Stimulated activated CD8-positive, alpha-beta memory T cell treated with anti-CD3 and anti-CD28 coated beads, Interleukin-7, amount 100 ng/mL, for 24 hours (primary cell): Measurements from ENCODE around the gene LIPG.
"Not testable (repeated sequence)": the region's sequence is repeated elsewhere in the genome, so short reads cannot be mapped to it uniquely, and the experiment has no call there.

Experiments used
- DNase-seq: peaks from one replicate; pipeline ENCODE4 v3.0.0-alpha.2; 2020; ENCODE audit warnings: low read depth

LIPG gene

GRCh38 chr18:49546719-49547273 lies 15.1 kb upstream of the LIPG start:
- no peak for DNase-seq

- no peak for DNase-seq
Measured at GRCh38 chr18:49547701-49548100, 14.2 kb upstream of the LIPG start.

GRCh38 chr18:49548229-49548636 lies 13.6 kb upstream of the LIPG start:
- DNase-seq: no peak

GRCh38 chr18:49550621-49551339 lies 11.1 kb upstream of the LIPG start:
- DNase-seq: no peak

- DNase-seq: no peak
Measured at GRCh38 chr18:49553003-49553402, 8.9 kb upstream of the LIPG start.

GRCh38 chr18:49555641-49556040 lies 6.2 kb upstream of the LIPG start:
- no peak for DNase-seq

GRCh38 chr18:49558356-49558755 lies 3.5 kb upstream of the LIPG start:
- DNase-seq: no peak

- DNase-seq: not testable (repeated sequence)
Measured at GRCh38 chr18:49559326-49559931, 2.4 kb upstream of the LIPG start.

GRCh38 chr18:49560277-49560623 lies 1.6 kb upstream of the LIPG start:
- DNase-seq: no peak

GRCh38 chr18:49560624-49561288 lies 1.1 kb upstream of the LIPG start:
- DNase-seq: no peak

GRCh38 chr18:49562481-49563129 lies 748 bp downstream of the LIPG start:
- DNase-seq: no peak

GRCh38 chr18:49563130-49563540 lies 1.3 kb downstream of the LIPG start:
- DNase-seq: no peak

- DNase-seq: no peak
Measured at GRCh38 chr18:49563701-49564517, 2.1 kb downstream of the LIPG start.

- DNase-seq: no peak
Measured at GRCh38 chr18:49564518-49564834, 2.6 kb downstream of the LIPG start.

- DNase-seq: no peak
Measured at GRCh38 chr18:49565101-49565500, 3.2 kb downstream of the LIPG start.

- DNase-seq: no peak
Measured at GRCh38 chr18:49565612-49566011, 3.8 kb downstream of the LIPG start.

GRCh38 chr18:49566217-49566770 lies 4.4 kb downstream of the LIPG start:
- no peak for DNase-seq

- DNase-seq: no peak
Measured at GRCh38 chr18:49566985-49567384, 5.1 kb downstream of the LIPG start.

GRCh38 chr18:49569724-49570123 lies 7.9 kb downstream of the LIPG start:
- no peak for DNase-seq

- no peak for DNase-seq
Measured at GRCh38 chr18:49570836-49571235, 9.0 kb downstream of the LIPG start.

- DNase-seq: no peak
Measured at GRCh38 chr18:49572611-49573345, 10.9 kb downstream of the LIPG start.
